Subcutaneous adipose tissue (tissue), 4 donors: ENCODE measurements around the gene MRPL14. TPM values are rescaled to one million over a fixed set of nuclear protein-coding genes. Genes with fewer than 3 reads are reported as not detected.

ENCODE experiments used
- total RNA-seq, 4 donors: library from RNA; depleted of rRNA; stranded (reverse); fragments of >200 nt; gene quantifications; one replicate each; pipeline ENCODE4 v1.1.0, GENCODE V29; 2016
- TF ChIP-seq, protein P1 (sequence below): fragments of 450-650 bp; IDR thresholded peaks from one replicate; pipeline ENCODE4 v1.5.1; 2016; ENCODE audit warnings: low read depth, mild to moderate bottlenecking, control low read depth, antibody characterized with exemption, moderate library complexity

MRPL14 gene
- total RNA-seq, 4 donors from 2014 or later, result 26.2 to 30.8 (median 27.6) TPM

DNA sequence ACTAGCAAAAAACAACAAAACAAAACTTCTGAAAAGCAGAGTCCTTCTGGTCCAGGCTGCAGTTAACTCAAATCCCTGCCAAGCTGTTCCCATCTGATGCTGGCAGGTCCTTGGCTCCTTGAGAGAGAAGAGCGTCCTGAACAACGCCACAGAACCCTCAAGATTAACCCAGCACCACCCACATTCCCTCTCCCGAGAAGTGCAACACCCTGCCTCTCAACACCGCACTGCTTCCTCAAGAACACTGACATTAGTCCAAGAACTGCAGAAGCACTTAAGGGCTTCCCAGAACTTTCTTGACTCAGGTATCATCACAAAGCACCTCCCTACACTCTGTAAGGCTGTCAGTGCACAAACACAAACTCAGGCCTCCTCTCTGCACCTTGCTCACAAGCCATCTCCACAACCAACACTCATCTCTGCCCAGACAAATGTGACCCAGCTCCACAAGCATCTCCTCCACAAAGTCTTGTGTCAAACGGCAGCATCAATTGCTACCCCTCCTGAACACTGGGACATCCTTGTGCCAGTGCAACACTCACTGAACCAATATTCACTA is 7.5 kb downstream of the MRPL14 start:
- TF ChIP-seq, protein P1, sequence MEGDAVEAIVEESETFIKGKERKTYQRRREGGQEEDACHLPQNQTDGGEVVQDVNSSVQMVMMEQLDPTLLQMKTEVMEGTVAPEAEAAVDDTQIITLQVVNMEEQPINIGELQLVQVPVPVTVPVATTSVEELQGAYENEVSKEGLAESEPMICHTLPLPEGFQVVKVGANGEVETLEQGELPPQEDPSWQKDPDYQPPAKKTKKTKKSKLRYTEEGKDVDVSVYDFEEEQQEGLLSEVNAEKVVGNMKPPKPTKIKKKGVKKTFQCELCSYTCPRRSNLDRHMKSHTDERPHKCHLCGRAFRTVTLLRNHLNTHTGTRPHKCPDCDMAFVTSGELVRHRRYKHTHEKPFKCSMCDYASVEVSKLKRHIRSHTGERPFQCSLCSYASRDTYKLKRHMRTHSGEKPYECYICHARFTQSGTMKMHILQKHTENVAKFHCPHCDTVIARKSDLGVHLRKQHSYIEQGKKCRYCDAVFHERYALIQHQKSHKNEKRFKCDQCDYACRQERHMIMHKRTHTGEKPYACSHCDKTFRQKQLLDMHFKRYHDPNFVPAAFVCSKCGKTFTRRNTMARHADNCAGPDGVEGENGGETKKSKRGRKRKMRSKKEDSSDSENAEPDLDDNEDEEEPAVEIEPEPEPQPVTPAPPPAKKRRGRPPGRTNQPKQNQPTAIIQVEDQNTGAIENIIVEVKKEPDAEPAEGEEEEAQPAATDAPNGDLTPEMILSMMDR, result no peak

DNA sequence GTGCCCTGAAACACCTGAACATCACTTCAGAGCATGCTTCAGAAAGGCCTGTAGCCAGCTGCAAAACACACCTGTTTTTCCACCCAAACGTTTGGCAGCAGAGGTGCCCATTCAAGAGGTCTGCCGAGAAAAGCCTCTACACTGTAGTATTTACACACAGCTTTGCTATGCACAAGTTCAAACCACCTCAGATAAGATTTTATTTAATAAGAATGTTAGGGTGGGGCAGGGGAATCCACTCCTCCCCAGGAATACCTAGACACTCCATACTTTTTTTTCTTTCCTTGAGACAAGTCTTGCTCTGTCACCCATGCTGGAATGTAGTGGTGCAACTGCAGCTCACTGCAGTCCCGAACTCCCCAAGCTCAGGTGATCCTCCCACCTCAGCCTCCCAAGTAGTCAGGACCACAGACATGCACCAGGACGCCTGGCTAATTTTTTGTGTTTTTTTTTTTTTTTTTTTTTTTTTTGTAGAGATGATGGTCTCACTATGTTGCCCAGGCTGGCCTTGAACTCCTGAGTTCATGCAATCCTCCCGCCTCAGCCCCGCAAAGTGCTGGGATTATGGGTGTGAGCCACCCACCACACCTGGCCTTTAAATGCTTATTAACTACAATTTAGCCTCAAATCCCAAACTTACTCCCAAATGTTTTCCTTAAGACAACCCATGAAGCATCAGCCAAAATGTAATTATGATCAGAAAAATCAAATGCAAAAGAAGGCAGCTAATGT is 9.7 kb downstream of the MRPL14 start:
- TF ChIP-seq, protein P1, result no peak

DNA sequence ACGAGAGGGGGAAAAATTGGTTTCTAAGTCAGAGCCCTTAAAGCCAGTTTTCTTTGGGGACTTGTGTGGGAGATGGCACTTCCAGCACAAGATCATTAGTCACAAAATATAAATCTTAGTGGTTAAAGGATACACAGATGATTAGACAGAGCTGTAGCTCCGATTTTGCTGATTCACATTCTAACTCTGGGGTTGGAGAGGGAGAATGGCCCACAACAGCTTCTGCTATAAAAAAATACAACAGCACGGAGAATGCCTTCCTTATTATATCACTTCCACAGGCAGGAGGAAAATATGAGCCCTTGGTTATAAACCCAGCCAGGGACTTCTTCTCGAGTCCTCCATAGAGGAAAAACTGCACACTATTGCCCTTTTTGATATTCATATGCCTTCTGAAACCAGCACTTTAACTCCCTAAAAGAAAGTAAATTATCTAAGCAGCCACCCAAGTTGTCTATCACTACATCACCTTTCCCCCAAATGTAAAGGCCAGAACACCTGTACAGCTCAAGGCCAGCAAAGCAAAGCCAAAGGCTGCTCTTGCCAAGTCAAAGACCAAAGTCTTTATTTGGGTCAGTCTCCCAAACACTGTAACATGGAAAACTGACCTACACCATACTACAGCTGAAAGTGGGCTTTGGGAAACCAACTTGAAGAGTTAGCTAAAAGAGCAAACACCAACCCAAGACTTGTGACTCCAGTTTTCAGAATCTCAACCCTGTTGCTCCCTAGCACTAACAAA is 10.4 kb downstream of the MRPL14 start:
- TF ChIP-seq, protein P1, result no peak

DNA sequence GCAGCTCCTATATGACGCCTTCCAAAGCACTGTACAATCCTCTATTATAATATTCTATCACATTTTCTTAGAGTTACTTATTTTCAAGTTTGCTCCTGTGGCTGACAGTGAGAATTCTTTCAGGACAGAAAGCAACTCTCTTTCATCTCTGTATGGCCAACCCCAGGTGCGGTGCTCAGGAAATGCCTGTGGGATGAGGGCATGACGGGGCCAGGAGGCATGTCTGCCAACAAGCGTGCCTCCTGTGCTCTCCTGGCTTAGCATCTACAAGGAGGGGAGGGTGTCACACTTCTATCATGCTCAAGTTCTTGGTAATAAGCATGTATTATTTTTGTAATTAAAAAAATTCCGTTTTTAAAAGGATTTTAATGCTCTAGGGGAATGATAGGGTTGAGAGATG is 11.4 kb downstream of the MRPL14 start:
- TF ChIP-seq, protein P1, result no peak

DNA sequence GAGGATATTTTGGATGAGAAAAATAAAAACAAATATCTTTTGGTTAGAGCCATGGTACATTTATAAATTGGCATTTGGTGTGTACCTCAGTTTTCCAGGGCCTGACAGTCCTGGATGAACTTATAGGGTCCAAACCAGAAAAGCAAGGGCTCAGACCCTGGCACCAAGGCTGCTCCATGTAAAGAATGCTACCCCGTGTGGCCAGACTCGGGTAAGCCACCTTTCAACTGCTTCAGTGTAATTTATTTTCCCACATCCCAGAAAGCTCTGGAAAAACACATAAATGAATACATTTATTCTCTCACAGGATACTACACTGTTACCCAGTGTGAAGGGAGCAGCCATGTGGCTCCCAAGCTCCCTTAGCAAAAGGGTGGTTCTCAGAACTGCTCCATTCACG is 13.8 kb downstream of the MRPL14 start:
- TF ChIP-seq, protein P1, result no peak

DNA sequence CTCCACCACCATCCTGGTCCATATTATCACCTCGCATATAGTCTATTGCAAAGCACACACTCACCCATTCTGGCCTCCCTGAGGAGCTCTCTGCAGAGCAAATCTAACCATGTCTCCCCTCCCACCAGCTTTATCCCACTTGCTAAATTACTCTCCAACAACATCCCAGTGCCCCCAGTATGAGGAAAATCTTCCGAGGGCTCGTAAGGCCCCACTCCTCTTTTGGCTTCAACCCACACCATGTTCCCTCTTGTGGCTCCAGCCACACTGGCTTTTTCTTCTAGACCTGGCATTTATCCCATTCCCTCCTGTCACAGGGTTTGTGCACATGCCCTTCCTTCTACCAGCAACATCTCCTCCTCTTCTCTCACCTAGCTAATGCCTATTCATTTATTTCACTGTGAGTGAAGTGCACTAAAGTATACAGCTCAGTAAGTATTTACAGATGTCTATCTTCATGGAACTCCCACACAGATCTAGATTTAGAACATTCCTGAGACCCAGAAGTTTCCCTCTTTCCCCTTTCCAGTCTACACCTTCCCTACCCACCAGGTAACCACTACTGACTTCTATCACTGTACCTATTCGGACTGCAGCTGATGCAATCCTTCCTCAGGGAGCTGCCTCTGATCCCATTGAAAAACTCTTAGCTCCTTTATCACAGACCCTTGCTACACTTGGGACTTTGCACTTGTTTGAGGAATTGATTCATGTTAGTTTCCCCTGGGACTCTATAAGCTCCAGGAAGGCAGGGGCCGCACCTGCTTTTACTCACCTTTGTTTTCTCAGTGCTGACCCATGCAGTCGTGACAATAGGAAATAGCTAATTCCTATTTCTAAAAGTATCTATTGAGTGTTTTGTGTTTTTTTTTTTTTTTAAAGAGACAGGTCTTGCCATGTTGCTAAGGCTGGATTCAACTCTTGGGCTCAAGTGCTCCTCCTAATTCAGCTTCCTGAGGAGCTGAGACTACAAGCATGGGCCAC is 15.5 kb downstream of the MRPL14 start:
- TF ChIP-seq, protein P1, result no peak
